GM08714 (cell line): ENCODE results near the gene TBRG4.
A peak's percentile ranks its signal among the peaks of the same experiment; 100 is the strongest.
"Not testable (repeated sequence)": the region's sequence is repeated elsewhere in the genome, so short reads cannot be mapped to it uniquely, and the experiment has no call there.

Experiments used
- H3K4me3 ChIP-seq: fragments of 200-500 bp; sonication (Bioruptor generic); 2 replicates; pipeline ENCODE4 v1.5.1; 2014; ENCODE audit warnings: mild to moderate bottlenecking, low read length, inconsistent platforms
- ZNF274 ChIP-seq: IDR thresholded peaks from 2 replicates; pipeline ENCODE4 v1.6.1; 2012; ENCODE audit warnings: mild to moderate bottlenecking, low read depth, low read length

Gene TBRG4

DNA sequence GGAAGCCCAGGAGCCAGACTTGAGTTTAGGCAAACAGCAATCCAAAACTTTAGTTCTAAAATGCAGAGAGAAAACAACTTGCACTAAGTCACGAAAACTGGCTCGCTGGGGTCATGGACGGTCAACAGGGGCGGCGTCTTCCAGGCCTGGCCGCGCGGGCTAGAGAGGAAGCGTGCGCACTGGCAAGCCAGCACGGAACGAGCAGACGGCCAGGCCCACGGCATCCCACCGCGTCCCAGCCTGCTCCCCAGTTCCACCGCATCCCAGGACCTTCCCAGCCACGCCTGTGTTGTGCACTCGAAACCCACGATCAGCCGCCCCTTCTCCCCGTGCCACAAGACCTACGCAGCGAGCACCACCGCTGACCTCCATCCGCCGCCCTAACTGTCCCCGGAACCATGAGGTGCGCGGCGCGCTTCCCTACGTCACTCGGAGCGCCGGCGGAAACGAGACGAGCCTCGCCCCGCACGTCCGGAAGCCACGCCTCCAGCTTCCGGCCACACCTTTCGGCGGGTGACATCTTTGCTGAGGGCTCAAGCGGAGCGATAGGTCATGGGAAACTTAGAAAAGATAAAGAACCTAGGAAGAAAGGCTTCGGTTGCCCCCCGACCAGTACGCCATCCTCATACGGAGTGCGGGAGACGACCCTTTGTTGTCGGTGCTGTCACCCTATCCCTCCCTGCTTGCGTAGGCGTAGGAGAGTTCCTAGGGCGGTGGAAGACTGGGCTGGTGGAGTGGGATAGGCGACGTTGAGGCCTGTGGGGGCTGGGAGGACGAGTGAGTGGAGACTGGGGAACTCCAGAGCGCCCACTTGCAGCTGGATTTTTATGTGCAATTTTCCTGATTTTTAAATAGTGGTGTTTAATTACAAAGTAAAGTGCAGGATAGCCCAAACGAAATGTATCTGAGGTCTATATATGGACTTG lies at the start of gene TBRG4:
TBRG4 (minus strand) TSS at position 400 of the 926 bp plus-strand sequence. CDS start 2,460 bp downstream, outside the sequence.
- TF ChIP-seq ZNF274 = no peak
- H3K4me3 ChIP-seq = peak within 1 kb of the TSS; percentile 88

DNA sequence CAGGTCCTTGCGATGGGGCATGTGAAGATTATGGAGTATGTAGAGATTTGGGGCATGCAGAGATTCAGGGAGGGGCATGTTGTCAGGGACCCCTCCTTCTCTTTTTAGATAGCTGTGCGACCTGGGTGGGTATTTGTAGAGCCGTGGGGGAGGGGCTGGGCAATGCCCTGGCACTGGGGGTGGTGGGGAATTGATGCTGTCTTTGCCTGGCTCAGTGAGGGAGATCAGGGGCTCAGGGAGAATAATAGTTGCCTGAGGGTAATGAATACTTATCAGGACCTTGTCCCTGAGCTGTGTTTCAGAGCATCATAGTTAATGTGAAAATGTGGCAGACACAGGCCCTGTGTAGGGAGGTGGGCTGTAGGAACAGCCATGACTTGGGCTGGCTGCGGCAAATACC lies 49.6 kb upstream of the TBRG4 start:
- no peak for TF ChIP-seq ZNF274
- H3K4me3 ChIP-seq = no peak overlapping the region

GRCh38 chr7:45160417-45160881 lies 49.0 kb upstream of the TBRG4 start:
- TF ChIP-seq ZNF274 = no peak
- no peak overlapping the region for H3K4me3 ChIP-seq

- TF ChIP-seq ZNF274 = no peak
Measured at GRCh38 chr7:45159296-45159695, 47.8 kb upstream of the TBRG4 start.

DNA sequence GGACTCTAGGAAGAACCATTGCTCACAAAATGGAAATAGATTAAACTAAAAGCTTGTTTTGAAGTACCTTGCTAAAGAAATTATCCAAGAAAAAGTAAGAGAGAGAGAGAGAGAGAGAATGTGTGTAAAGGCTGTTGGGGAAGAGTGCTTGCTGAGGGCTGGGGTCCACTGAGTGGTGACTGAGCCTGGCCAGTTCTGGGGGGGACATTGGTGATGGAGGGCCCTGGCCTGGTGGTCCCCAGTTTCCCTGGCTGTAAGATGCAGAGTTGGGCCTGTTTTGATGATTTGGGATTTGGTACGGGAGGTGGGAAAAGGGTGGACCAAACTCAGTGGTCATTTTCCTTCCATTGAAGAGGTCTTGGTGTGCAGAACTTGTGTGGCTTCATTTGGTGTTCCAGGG lies 47.0 kb upstream of the TBRG4 start:
- TF ChIP-seq ZNF274 = no peak
- no peak overlapping the region for H3K4me3 ChIP-seq

More at GRCh38 chr7:45159296-45159695, 47.8 kb upstream of the TBRG4 start:
- H3K4me3 ChIP-seq = no peak overlapping the region

GRCh38 chr7:45157653-45158401 lies 46.3 kb upstream of the TBRG4 start, which contains the start of gene RAMP3:
TSS of gene RAMP3 (plus strand) at chr7:45157791. CDS start at chr7:45157829, 38 bp downstream.
- TF ChIP-seq ZNF274 = no peak
- H3K4me3 ChIP-seq = no peak within 1 kb of the TSS

DNA sequence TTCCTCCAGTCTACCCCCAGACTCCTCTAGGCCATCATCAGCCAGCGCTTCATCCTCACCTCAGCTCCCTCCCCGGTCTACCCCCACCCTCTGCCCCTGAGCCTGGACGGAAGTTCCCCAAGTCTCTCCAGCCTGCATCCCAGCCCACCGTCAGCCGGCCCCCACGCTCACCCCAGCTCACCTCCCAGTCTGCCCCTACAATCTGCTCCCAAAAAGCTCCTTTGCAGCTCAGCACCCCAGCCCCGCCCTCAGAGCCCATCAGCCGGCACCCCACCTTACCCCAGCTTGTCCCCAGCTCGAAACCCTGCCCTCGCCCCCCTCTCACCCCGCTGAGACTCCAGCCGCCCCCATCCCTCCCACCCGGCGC lies 45.8 kb upstream of the TBRG4 start:
- no peak for TF ChIP-seq ZNF274
- no peak overlapping the region for H3K4me3 ChIP-seq

DNA sequence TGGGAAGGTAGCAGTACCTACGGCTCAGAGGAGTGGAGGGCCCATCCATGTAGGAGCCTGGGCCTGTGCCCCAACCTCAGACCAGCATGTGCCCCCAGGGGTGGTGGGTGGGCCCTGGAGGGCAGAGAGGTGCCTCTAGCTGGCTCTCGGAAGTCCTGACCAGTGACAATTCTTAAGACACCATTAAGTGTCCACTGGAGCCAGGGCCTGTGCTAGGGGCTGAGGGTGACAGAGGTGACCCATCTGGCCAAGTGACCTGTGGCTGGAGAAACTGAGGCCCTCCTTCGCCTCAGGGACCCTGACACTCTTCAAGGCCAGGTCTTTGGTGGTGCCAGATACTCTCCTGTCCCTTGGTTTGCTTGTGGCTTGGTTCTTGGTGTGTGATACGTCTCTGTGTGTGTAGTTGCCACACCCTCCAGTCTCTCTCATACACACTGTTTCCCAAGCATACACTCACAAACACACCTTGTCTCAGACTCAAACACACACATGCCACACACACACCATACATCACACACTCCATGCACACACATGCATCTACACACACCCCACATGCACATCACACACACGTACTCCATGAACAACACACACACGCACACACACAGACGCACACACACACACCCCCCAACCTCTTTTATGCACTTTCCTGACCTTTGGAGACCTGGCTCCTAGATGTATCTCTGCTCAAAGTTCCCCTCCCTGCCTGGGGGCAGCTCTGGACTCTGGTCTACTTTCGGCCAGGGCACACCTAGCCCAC lies 45.2 kb upstream of the TBRG4 start:
- no peak overlapping the region for H3K4me3 ChIP-seq
- TF ChIP-seq ZNF274 = no peak

- H3K4me3 ChIP-seq = no peak overlapping the region
- TF ChIP-seq ZNF274 = no peak
Measured at GRCh38 chr7:45155941-45156340, 44.4 kb upstream of the TBRG4 start.

DNA sequence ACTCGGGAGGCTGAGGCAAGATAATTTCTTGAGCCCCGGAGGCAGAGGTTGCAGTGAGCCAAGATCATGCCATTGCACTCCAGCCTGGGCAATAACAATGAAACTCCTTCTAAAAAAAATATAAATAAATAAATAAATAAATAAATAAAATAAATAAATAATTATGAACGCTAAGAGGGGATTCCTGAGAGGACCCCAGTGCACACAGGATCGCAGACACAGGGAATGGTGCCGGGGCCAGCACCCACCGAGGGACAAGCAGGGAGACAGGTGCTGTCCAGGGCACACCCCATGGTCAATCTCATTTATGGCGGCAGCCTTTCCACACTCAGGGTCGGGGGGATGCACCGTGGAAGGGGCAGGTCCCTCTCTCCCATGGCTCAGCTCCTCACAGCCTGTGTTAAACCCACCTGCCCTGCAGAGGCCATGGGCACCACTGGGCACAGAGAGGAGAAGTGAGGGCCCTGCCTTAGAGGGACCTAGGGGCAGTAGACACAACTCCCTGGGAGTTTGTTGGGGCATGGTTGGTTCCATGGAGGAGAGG lies 43.9 kb upstream of the TBRG4 start:
- H3K4me3 ChIP-seq = no peak overlapping the region
- TF ChIP-seq ZNF274 = no peak

- not testable (repeated sequence) for H3K4me3 ChIP-seq
Measured at GRCh38 chr7:45153861-45154260, 42.4 kb upstream of the TBRG4 start.

GRCh38 chr7:45153233-45153632 lies 41.7 kb upstream of the TBRG4 start:
- no peak overlapping the region for H3K4me3 ChIP-seq
- no peak for TF ChIP-seq ZNF274

DNA sequence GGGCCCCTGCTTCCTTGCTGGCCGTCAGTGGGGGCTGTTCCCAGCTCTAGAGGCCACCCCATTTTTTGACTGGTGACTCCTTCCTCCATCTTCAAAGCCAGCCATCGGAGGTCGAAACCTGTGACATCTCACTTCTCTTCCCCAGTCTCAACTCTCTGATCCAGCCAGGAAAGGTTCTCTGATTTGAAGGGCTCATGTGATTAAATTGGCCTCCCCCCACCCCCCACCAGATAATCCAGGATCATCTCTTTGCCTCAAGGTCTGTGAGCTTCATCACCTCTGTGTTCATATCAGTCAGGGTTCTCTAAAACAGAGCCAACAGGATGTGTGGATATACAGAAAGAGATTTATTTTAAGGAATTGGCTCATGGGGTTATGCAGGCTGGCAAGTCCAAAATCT lies 40.5 kb upstream of the TBRG4 start:
- TF ChIP-seq ZNF274 = no peak
- H3K4me3 ChIP-seq = no peak overlapping the region
